T-helper 1 cell treated with Interleukin-12 subunit alpha and Interleukin-12 subunit beta and Interleukin-4 antibody, amounts not matched to agents 30 μg/mL and 1 μg/mL, for 36 hours (primary cell): ENCODE data around the gene MBTD1.
"Not testable (repeated sequence)": the region's sequence is repeated elsewhere in the genome, so short reads cannot be mapped to it uniquely, and the experiment has no call there.

Experiments used
- H3K27ac Mint-ChIP-seq: one replicate; pipeline ENCODE4 v1.8.0; 2021; ENCODE audit warnings: mild to moderate bottlenecking, mixed read lengths
- H3K27me3 Mint-ChIP-seq: one replicate; pipeline ENCODE4 v1.8.0; 2021; ENCODE audit warnings: low read depth, mixed read lengths
- H3K36me3 Mint-ChIP-seq: one replicate; pipeline ENCODE4 v1.8.0; 2021; ENCODE audit warnings: low read depth, mixed read lengths
- H3K4me1 Mint-ChIP-seq: one replicate; pipeline ENCODE4 v1.8.0; 2021; ENCODE audit warnings: low read depth, mixed read lengths
- H3K4me3 Mint-ChIP-seq: one replicate; pipeline ENCODE4 v1.8.0; 2021; ENCODE audit warnings: mild to moderate bottlenecking, moderate library complexity, mixed read lengths
- H3K9me3 Mint-ChIP-seq: one replicate; pipeline ENCODE4 v1.8.0; 2021; ENCODE audit warnings: mixed read lengths

Gene MBTD1

GRCh38 chr17:51189162-51189561 lies 70.7 kb downstream of the MBTD1 start:
- H3K9me3 Mint-ChIP-seq = no peaks in the 10 kb centered on the region
- peaks cover 25% of the 10 kb centered on the region for H3K36me3 Mint-ChIP-seq
- H3K4me3 Mint-ChIP-seq = no peak overlapping the region
- no peaks in the 10 kb centered on the region for H3K27me3 Mint-ChIP-seq
- H3K27ac Mint-ChIP-seq = no peak overlapping the region
- no peaks in the 10 kb centered on the region for H3K4me1 Mint-ChIP-seq

- Mint-ChIP-seq H3K4me1 (no peaks in the 10 kb centered on the region), H3K27me3 (no peaks in the 10 kb centered on the region), H3K27ac (no peak overlapping the region), H3K36me3 (peaks cover 25% of the 10 kb centered on the region), H3K4me3 (no peak overlapping the region), H3K9me3 (no peaks in the 10 kb centered on the region)
Measured at GRCh38 chr17:51188271-51188833, 71.5 kb downstream of the MBTD1 start.

GRCh38 chr17:51185763-51186332 lies 74.0 kb downstream of the MBTD1 start:
- Mint-ChIP-seq H3K9me3 (no peaks in the 10 kb centered on the region), H3K4me1 (no peaks in the 10 kb centered on the region), H3K4me3 (no peak overlapping the region), H3K27me3 (no peaks in the 10 kb centered on the region), H3K27ac (no peak overlapping the region), H3K36me3 (peaks cover 20% of the 10 kb centered on the region)

- H3K27ac Mint-ChIP-seq = no peak overlapping the region
- no peaks in the 10 kb centered on the region for H3K27me3 Mint-ChIP-seq
- no peaks in the 10 kb centered on the region for H3K9me3 Mint-ChIP-seq
- H3K4me3 Mint-ChIP-seq = no peak overlapping the region
- H3K4me1 Mint-ChIP-seq = no peaks in the 10 kb centered on the region
- peaks cover 25% of the 10 kb centered on the region for H3K36me3 Mint-ChIP-seq
Measured at GRCh38 chr17:51184124-51184523, 75.7 kb downstream of the MBTD1 start.

GRCh38 chr17:51180486-51180885 lies 79.4 kb downstream of the MBTD1 start:
- Mint-ChIP-seq H3K27ac (no peak overlapping the region), H3K9me3 (no peaks in the 10 kb centered on the region), H3K4me3 (no peak overlapping the region)

GRCh38 chr17:51172030-51172429 lies 87.8 kb downstream of the MBTD1 start:
- H3K9me3 Mint-ChIP-seq, H3K27ac Mint-ChIP-seq, H3K4me3 Mint-ChIP-seq, H3K27me3 Mint-ChIP-seq: not testable (repeated sequence)
- Mint-ChIP-seq H3K36me3 (peaks cover 27% of the 10 kb centered on the region), H3K4me1 (peaks cover 17% of the 10 kb centered on the region)

More at GRCh38 chr17:51180486-51180885, 79.4 kb downstream of the MBTD1 start:
- Mint-ChIP-seq H3K27me3 (no peaks in the 10 kb centered on the region), H3K36me3 (peaks cover 20% of the 10 kb centered on the region), H3K4me1 (no peaks in the 10 kb centered on the region)

- no peaks in the 10 kb centered on the region for H3K27me3 Mint-ChIP-seq
- H3K4me3 Mint-ChIP-seq = no peak overlapping the region
- H3K36me3 Mint-ChIP-seq = peaks cover 30% of the 10 kb centered on the region
- no peaks in the 10 kb centered on the region for H3K9me3 Mint-ChIP-seq
- H3K27ac Mint-ChIP-seq = no peak overlapping the region
- H3K4me1 Mint-ChIP-seq = peaks cover 21% of the 10 kb centered on the region
Measured at GRCh38 chr17:51170736-51171135, 89.1 kb downstream of the MBTD1 start.

- H3K4me1 Mint-ChIP-seq = peaks cover 25% of the 10 kb centered on the region
- H3K9me3 Mint-ChIP-seq = no peaks in the 10 kb centered on the region
- peak overlapping the region; percentile 73 for H3K27ac Mint-ChIP-seq
- no peaks in the 10 kb centered on the region for H3K27me3 Mint-ChIP-seq
- H3K36me3 Mint-ChIP-seq = peaks cover 30% of the 10 kb centered on the region
- peak overlapping the region; percentile 56 for H3K4me3 Mint-ChIP-seq
Measured at GRCh38 chr17:51169340-51169739, 90.5 kb downstream of the MBTD1 start.

- Mint-ChIP-seq H3K27me3 (no peaks in the 10 kb centered on the region), H3K4me3 (peak overlapping the region; percentile 86), H3K36me3 (peaks cover 32% of the 10 kb centered on the region), H3K9me3 (no peaks in the 10 kb centered on the region), H3K4me1 (peaks cover 23% of the 10 kb centered on the region), H3K27ac (peak overlapping the region; percentile 83)
Measured at GRCh38 chr17:51166987-51167931, 92.6 kb downstream of the MBTD1 start.

- Mint-ChIP-seq H3K4me3 (peak within 1 kb of the TSS; percentile 95), H3K4me1 (peaks cover 23% of the 10 kb centered on the region), H3K27ac (peak within 1 kb of the TSS; percentile 97), H3K27me3 (no peaks in the 10 kb centered on the region), H3K36me3 (peaks cover 37% of the 10 kb centered on the region), H3K9me3 (no peaks in the 10 kb centered on the region)
Measured at GRCh38 chr17:51166198-51166986, 93.5 kb downstream of the MBTD1 start, which contains the start of gene NME2. NME2 (plus strand) TSS chr17:51166411; CDS start chr17:51166831, 420 bp downstream.

GRCh38 chr17:51165680-51166197 lies 94.1 kb downstream of the MBTD1 start:
- Mint-ChIP-seq H3K9me3 (no peaks in the 10 kb centered on the region), H3K27ac (peak overlapping the region; percentile 97), H3K4me3 (peak overlapping the region; percentile 95), H3K36me3 (peaks cover 38% of the 10 kb centered on the region), H3K4me1 (peaks cover 23% of the 10 kb centered on the region), H3K27me3 (no peaks in the 10 kb centered on the region)

GRCh38 chr17:51164911-51165679 lies 94.8 kb downstream of the MBTD1 start:
- peak overlapping the region; percentile 95 for H3K4me3 Mint-ChIP-seq
- peak overlapping the region; percentile 97 for H3K27ac Mint-ChIP-seq
- no peaks in the 10 kb centered on the region for H3K27me3 Mint-ChIP-seq
- peaks cover 40% of the 10 kb centered on the region for H3K36me3 Mint-ChIP-seq
- H3K4me1 Mint-ChIP-seq = peaks cover 24% of the 10 kb centered on the region
- H3K9me3 Mint-ChIP-seq = no peaks in the 10 kb centered on the region

- no peak overlapping the region for H3K27ac Mint-ChIP-seq
- H3K4me1 Mint-ChIP-seq = peaks cover 19% of the 10 kb centered on the region
- H3K36me3 Mint-ChIP-seq = peaks cover 39% of the 10 kb centered on the region
- H3K27me3 Mint-ChIP-seq = no peaks in the 10 kb centered on the region
- H3K4me3 Mint-ChIP-seq = no peak overlapping the region
- no peaks in the 10 kb centered on the region for H3K9me3 Mint-ChIP-seq
Measured at GRCh38 chr17:51161541-51161940, 98.3 kb downstream of the MBTD1 start.
